Fibroblast of lung (primary cell): ENCODE data around the gene SLC38A8. TPM values are rescaled to one million over a fixed set of nuclear protein-coding genes. Genes with fewer than 3 reads are reported as not detected.

Source experiments
- DNase-seq, 2 donors: peaks; one replicate each; pipeline versions ENCODE4 v3.0.0 to v3.0.0-alpha.2; 2010; ENCODE audit warnings: low read depth in 2 of 2
- H2AFZ ChIP-seq: 2 replicates; pipeline ENCODE4 v1.5.1; 2012; ENCODE audit warnings: low read length, control low read depth, inconsistent platforms
- H3K27ac ChIP-seq: 2 replicates; pipeline ENCODE4 v1.5.1; 2011; ENCODE audit warnings: low read length, control low read depth; ENCODE audit not compliant: insufficient read depth
- H3K27me3 ChIP-seq: 2 replicates; pipeline ENCODE4 v1.5.1; 2011; ENCODE audit warnings: mild to moderate bottlenecking, low read length; ENCODE audit not compliant: control insufficient read depth, insufficient read depth
- H3K36me3 ChIP-seq: 2 replicates; pipeline ENCODE4 v1.5.1; 2011; ENCODE audit warnings: low read length; ENCODE audit not compliant: control insufficient read depth, insufficient read depth
- H3K4me1 ChIP-seq: 2 replicates; pipeline ENCODE4 v1.5.1; 2011; ENCODE audit warnings: low read length; ENCODE audit not compliant: control insufficient read depth, insufficient read depth; ENCODE audit errors: extremely low read depth
- H3K4me2 ChIP-seq: 2 replicates; pipeline ENCODE4 v1.5.1; 2011; ENCODE audit warnings: low read length, control low read depth; ENCODE audit not compliant: insufficient read depth; ENCODE audit errors: extremely low read depth
- H3K4me3 ChIP-seq, 4 experiments: fragments of 200-600 bp in 1 of 4; sonication (generic) in 1 of 4; replicated peaks in 1 of 4; 2 replicates each; pipeline ENCODE4 v1.5.1; 2011 to 2016; ENCODE audit warnings: low read length in 4 of 4, low read depth in 3 of 4, mild to moderate bottlenecking in 3 of 4, control low read depth in 2 of 4, inconsistent platforms in 1 of 4, mixed read lengths in 1 of 4; ENCODE audit not compliant: insufficient read depth in 1 of 4; ENCODE audit errors: control extremely low read depth in 1 of 4
- H3K79me2 ChIP-seq: 2 replicates; pipeline ENCODE4 v1.5.1; 2012; ENCODE audit warnings: mild to moderate bottlenecking, low read length, inconsistent platforms; ENCODE audit not compliant: control insufficient read depth, insufficient read depth
- H3K9ac ChIP-seq: 2 replicates; pipeline ENCODE4 v1.5.1; 2011; ENCODE audit warnings: mild to moderate bottlenecking, low read length, control low read depth; ENCODE audit not compliant: insufficient read depth
- H3K9me3 ChIP-seq: 2 replicates; pipeline ENCODE4 v1.5.1; 2012; ENCODE audit warnings: low read depth, low read length; ENCODE audit not compliant: control insufficient read depth, insufficient read depth
- H4K20me1 ChIP-seq: 2 replicates; pipeline ENCODE4 v1.5.1; 2011; ENCODE audit warnings: low read length; ENCODE audit not compliant: control insufficient read depth, insufficient read depth; ENCODE audit errors: extremely low read depth
- EZH2 ChIP-seq: IDR thresholded peaks from 2 replicates; pipeline ENCODE4 v1.5.1; 2012; ENCODE audit warnings: low read length, control low read depth, mild to moderate bottlenecking; ENCODE audit errors: missing control alignments
- polyA plus RNA-seq, 2 donors: library from polyadenylated mRNA; depleted of rRNA in 1 of 2; stranded (reverse) in 1 of 2; unstranded in 1 of 2; fragments of >200 nt; gene quantifications; 2 replicates each; pipeline ENCODE4 v1.2.1, GENCODE V29; 2011 to 2012; ENCODE audit warnings: missing spikeins in 1 of 2
- total RNA-seq: library from RNA; depleted of rRNA; stranded (reverse); fragments of >200 nt; gene quantifications from 2 replicates; pipeline ENCODE4 v1.2.1, GENCODE V29; 2014
- TF ChIP-seq, protein P1 (sequence below), 2 donors: IDR thresholded peaks in 1 of 2; conservative IDR thresholded peaks in 1 of 2; 1 replicate in 1 of 2; 2 replicates in 1 of 2; pipeline ENCODE4 v1.5.1; 2011 to 2012; ENCODE audit warnings: low read length in 2 of 2, control low read depth in 1 of 2, inconsistent platforms in 1 of 2, low read depth in 1 of 2, mild to moderate bottlenecking in 1 of 2

Gene SLC38A8
- total and polyA plus RNA-seq, 2 donors (not counting 1 experiment from before 2014, with no cell fraction given): not detected

DNA sequence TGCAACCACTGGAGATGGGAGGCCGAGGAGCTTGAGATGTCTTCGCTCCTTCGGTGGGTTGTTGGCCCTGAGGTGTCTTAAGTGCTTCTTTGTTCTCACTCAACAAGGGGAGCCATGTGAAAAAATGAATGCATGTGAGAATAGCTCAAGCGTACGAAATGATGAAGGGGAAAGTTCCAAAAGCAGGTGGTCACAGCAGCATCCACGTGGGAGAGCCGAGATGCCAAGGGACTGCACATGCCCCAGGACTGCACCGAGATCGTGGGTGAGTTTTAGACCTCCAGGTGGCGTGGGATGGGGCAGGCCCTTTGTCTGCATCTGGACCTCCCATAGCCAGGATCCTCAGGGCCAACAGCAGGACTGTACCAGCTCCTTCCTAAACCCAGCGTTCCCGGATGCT lies 8.1 kb downstream of the SLC38A8 start:
- H4K20me1 ChIP-seq: no peaks in the 10 kb centered on the region
- no peaks in the 10 kb centered on the region for H3K4me1 ChIP-seq
- H3K27ac ChIP-seq: no peak overlapping the region
- H3K27me3 ChIP-seq: peaks cover 11% of the 10 kb centered on the region
- TF ChIP-seq EZH2: no peak
- TF ChIP-seq, protein P1, sequence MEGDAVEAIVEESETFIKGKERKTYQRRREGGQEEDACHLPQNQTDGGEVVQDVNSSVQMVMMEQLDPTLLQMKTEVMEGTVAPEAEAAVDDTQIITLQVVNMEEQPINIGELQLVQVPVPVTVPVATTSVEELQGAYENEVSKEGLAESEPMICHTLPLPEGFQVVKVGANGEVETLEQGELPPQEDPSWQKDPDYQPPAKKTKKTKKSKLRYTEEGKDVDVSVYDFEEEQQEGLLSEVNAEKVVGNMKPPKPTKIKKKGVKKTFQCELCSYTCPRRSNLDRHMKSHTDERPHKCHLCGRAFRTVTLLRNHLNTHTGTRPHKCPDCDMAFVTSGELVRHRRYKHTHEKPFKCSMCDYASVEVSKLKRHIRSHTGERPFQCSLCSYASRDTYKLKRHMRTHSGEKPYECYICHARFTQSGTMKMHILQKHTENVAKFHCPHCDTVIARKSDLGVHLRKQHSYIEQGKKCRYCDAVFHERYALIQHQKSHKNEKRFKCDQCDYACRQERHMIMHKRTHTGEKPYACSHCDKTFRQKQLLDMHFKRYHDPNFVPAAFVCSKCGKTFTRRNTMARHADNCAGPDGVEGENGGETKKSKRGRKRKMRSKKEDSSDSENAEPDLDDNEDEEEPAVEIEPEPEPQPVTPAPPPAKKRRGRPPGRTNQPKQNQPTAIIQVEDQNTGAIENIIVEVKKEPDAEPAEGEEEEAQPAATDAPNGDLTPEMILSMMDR (conservative IDR thresholded peaks at IDR 0.05 in 1 of 2, IDR thresholded peaks at IDR 0.05 in 1 of 2; ENCODE audit: low read depth in 1 of 2, low read length in 2 of 2): no peak
- H3K36me3 ChIP-seq: no peaks in the 10 kb centered on the region
- no peak overlapping the region for H3K4me2 ChIP-seq
- H3K9ac ChIP-seq: no peak overlapping the region
- H2AFZ ChIP-seq: no peak overlapping the region
- DNase-seq: no peak
- no peaks in the 10 kb centered on the region for H3K9me3 ChIP-seq
- no peak overlapping the region for H3K4me3 ChIP-seq
- no peaks in the 10 kb centered on the region for H3K79me2 ChIP-seq

DNA sequence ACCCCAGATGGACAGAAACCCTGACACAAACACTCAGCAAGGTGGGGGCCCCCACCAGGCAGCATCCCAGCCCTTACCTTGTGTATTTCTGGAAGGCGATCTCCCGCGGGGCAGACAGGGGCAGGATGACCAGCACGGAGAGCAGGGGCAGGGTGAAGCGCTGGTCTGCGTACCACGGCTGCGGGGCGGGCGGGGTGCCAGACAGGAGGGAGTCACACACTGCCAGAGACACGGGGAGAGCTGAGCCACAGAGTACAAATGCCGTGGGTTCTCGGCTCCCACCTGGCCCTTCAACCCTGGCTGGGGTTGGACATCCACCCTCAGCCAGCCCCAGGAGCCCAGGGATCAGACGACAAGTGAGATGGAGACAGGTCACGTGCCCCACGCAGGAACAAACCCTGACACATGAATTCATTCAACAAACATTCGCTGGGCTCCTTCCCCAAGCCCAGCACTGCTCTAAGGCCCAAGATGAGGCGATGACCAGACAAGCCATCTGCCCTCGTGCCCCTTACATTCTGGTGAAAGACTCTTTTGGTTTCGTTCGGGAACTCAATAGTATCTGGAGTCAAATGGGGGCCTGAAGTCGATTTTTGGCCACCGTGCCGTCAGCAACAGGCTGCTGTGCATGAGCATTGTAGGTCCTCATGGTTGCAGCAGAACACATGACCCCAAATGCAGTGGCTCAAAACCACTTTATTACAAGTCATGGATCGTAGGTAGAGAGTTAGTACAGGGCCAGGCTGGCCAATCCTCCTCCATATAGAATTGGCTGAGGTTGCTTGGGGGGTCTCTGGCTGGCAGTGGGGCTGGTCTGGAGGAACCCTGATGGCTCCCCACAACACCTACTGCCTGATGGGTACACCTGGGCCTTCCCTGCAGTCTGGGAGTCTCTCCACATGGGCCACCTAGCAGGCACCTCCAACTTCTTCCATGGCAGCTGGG lies 9.1 kb downstream of the SLC38A8 start:
- no peaks in the 10 kb centered on the region for H3K36me3 ChIP-seq
- no peak overlapping the region for H3K27ac ChIP-seq
- H3K79me2 ChIP-seq: no peaks in the 10 kb centered on the region
- no peaks in the 10 kb centered on the region for H3K4me1 ChIP-seq
- peaks cover 11% of the 10 kb centered on the region for H3K27me3 ChIP-seq
- TF ChIP-seq, protein P1 (conservative IDR thresholded peaks at IDR 0.05 in 1 of 2, IDR thresholded peaks at IDR 0.05 in 1 of 2; ENCODE audit: low read depth in 1 of 2, low read length in 2 of 2): no peak
- no peak for TF ChIP-seq EZH2
- H2AFZ ChIP-seq: no peak overlapping the region
- H3K4me2 ChIP-seq: no peak overlapping the region
- no peaks in the 10 kb centered on the region for H3K9me3 ChIP-seq
- DNase-seq: no peak
- no peak overlapping the region for H3K9ac ChIP-seq
- no peaks in the 10 kb centered on the region for H4K20me1 ChIP-seq
- no peak overlapping the region for H3K4me3 ChIP-seq

DNA sequence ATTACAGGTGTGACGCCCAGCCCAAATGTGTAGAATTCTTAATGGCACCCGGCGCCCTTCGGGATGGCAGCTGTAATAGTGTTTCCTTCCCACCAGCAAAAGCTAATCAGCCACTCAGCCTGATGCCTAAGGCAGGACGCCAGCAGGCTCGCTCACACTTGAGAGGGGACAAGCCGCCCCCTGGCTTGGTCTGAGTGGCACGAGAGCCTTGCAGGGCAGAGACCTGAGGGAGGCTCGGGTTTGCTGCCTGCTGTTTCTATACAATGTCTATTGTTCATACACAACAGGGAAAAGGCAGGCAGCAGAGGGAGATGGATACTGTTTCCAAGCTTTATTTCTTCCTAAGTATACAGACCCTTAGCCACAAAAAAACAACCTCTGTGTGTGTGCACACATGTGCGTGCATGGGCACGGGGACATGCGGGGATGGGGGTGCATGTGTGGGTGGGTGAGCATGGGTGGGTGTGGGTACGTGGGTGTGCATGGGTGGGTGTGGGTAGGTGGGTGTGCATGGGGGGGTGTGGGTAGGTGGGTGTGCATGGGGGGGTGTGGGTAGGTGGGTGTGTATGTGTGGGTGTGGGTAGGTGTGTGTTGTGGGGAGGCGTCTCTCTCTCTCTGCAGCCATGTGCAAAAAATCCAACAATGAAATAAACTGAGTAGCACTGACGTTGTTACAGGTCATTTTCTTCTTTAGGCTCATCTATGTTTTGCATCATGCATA lies 10.0 kb downstream of the SLC38A8 start:
- no peak overlapping the region for H3K27ac ChIP-seq
- H3K4me1 ChIP-seq: no peaks in the 10 kb centered on the region
- H4K20me1 ChIP-seq: no peaks in the 10 kb centered on the region
- H3K9me3 ChIP-seq: no peaks in the 10 kb centered on the region
- TF ChIP-seq, protein P1 (conservative IDR thresholded peaks at IDR 0.05 in 1 of 2, IDR thresholded peaks at IDR 0.05 in 1 of 2; ENCODE audit: low read depth in 1 of 2, low read length in 2 of 2): no peak
- no peak for TF ChIP-seq EZH2
- no peak for DNase-seq
- no peak overlapping the region for H3K4me3 ChIP-seq
- H3K9ac ChIP-seq: no peak overlapping the region
- H3K4me2 ChIP-seq: no peak overlapping the region
- peaks cover 13% of the 10 kb centered on the region for H3K27me3 ChIP-seq
- H3K36me3 ChIP-seq: no peaks in the 10 kb centered on the region
- no peak overlapping the region for H2AFZ ChIP-seq
- no peaks in the 10 kb centered on the region for H3K79me2 ChIP-seq
